ENCODE measurements around the gene ADAMTS19. TPM values are rescaled to one million over a fixed set of nuclear protein-coding genes. Genes with fewer than 3 reads are reported as not detected.
A peak's percentile ranks its signal among the peaks of the same experiment; 100 is the strongest.

The ADAMTS19 gene
- total and polyA plus RNA-seq, 5 experiments from 2014 or later = not detected

DNA sequence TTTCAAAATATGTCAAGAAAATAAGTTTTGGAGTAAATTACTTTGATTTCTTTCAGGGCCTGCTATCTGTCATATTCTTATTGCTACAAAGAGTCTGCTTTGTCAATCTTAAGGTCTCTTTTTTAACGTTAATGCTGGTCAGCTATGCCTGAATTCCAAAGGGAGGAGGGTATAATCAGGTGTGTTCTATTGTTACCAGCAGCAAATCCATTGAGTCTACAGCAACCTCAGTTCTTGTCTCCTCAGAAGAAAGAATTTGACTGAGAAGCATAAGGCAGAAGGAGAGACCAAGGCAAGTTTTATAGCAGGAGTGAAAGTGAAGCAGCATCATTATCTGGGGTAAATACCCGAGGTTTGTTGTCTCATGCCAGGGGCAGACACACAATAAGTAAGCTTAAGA, 264.1 kb downstream of the ADAMTS19 start:
- H3K4me3 Mint-ChIP-seq = no peak overlapping the region
- no peaks in the 10 kb centered on the region for H3K9me3 Mint-ChIP-seq
- H3K4me1 Mint-ChIP-seq = no peaks in the 10 kb centered on the region
- peaks cover 0 to 8% (median 2%) of the 10 kb centered on the region in 5 donors for H3K27me3 Mint-ChIP-seq
- POLR2A ChIA-PET = no interaction called here
- DNase-seq (no peak), ATAC-seq (no peak)
- no peak overlapping the region for H3K27ac Mint-ChIP-seq
- H3K36me3 Mint-ChIP-seq = no peaks in the 10 kb centered on the region

- peaks cover 0 to 8% (median 2%) of the 10 kb centered on the region in 5 donors for H3K27me3 Mint-ChIP-seq
- POLR2A ChIA-PET = no interaction called here
- H3K36me3 Mint-ChIP-seq = no peaks in the 10 kb centered on the region
- no peak overlapping the region for H3K4me3 Mint-ChIP-seq
- ATAC-seq (no peak), DNase-seq (no peak)
- no peaks in the 10 kb centered on the region for H3K4me1 Mint-ChIP-seq
- no peaks in the 10 kb centered on the region for H3K9me3 Mint-ChIP-seq
- H3K27ac Mint-ChIP-seq = no peak overlapping the region
These were observed 264.5 kb downstream of the ADAMTS19 start for GRCh38 chr5:129724647-129725046.

GRCh38 chr5:129739773-129740172, 279.7 kb downstream of the ADAMTS19 start:
- H3K4me3 Mint-ChIP-seq = no peak overlapping the region
- H3K4me1 Mint-ChIP-seq = no peaks in the 10 kb centered on the region
- H3K9me3 Mint-ChIP-seq = no peaks in the 10 kb centered on the region
- peaks cover 0 to 10% (median 0%) of the 10 kb centered on the region in 5 donors for H3K27me3 Mint-ChIP-seq
- DNase-seq (no peak), ATAC-seq (no peak)
- no peaks in the 10 kb centered on the region for H3K36me3 Mint-ChIP-seq
- POLR2A ChIA-PET = no interaction called here
- H3K27ac Mint-ChIP-seq = no peak overlapping the region

DNA sequence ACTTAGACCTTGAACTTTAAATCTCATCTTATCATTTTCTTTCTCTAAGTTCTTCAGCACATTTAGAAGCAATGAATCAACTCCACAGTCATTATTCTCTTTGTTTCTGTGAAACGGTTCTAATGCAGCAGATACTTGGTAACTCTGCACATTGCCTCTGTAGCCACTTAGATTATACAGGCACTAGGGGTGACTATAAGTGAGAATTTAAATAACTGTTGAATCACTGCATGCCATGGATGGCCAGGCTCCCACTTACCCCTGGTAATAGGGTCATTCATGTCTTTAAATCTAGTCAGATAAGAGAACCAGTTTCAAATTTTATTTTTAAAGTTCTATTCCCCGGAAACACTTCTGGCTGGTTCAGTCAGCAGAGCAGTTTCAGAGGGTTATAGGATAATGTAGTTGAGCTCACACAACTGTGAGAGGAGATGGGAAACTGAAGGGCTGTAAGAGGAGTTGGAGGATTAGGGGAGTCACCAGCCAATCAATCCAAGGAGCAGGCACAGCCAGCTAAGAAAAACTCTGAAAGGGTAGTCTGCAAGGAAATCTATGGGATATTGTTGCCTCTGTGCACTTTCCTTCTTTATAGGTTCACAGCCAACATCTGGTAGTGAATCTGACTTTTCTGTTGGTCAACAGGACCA, 283.6 kb downstream of the ADAMTS19 start:
- Mint-ChIP-seq H3K27me3 (peaks cover 0 to 10% (median 0%) of the 10 kb centered on the region in 5 donors), H3K4me3 (no peak overlapping the region), H3K36me3 (no peaks in the 10 kb centered on the region), H3K9me3 (no peaks in the 10 kb centered on the region), H3K27ac (peak overlapping the region in 1 of 10 donors; percentile 48), H3K4me1 (no peaks in the 10 kb centered on the region)
- no peak for DNase-seq
- ATAC-seq = no peak
- POLR2A ChIA-PET = no interaction called here

GRCh38 chr5:129745997-129746396, 285.9 kb downstream of the ADAMTS19 start:
- Mint-ChIP-seq H3K27ac (no peak overlapping the region), H3K4me1 (no peaks in the 10 kb centered on the region), H3K36me3 (no peaks in the 10 kb centered on the region), H3K9me3 (no peaks in the 10 kb centered on the region), H3K27me3 (peaks cover 0 to 10% (median 0%) of the 10 kb centered on the region in 5 donors), H3K4me3 (no peak overlapping the region)
- ATAC-seq = no peak
- POLR2A ChIA-PET = no interaction called here
- DNase-seq = no peak

DNA sequence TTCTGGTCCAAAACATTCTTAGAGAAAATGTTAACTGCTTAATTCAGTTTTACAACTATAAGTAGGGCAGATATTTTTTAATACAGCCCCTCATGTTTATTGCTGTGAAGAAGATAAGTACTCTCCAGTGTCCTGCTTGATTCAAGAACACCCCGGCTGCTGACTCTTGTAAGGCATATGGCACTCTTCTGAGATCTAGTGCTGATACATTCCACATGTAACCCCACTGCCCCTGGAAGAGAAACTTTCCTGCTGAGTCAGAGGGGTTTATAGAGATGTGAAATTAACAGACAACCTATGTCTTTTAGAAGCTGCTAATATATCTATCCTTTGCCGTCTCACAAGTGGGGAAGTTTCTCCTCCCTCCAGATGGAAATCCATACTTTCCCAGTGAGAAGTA, 286.8 kb downstream of the ADAMTS19 start:
- Mint-ChIP-seq H3K27me3 (peaks cover 0 to 6% (median 0%) of the 10 kb centered on the region in 5 donors), H3K4me3 (no peak overlapping the region), H3K27ac (no peak overlapping the region), H3K4me1 (no peaks in the 10 kb centered on the region), H3K36me3 (no peaks in the 10 kb centered on the region), H3K9me3 (no peaks in the 10 kb centered on the region)
- POLR2A ChIA-PET = no interaction called here
- ATAC-seq = no peak
- no peak for DNase-seq

DNA sequence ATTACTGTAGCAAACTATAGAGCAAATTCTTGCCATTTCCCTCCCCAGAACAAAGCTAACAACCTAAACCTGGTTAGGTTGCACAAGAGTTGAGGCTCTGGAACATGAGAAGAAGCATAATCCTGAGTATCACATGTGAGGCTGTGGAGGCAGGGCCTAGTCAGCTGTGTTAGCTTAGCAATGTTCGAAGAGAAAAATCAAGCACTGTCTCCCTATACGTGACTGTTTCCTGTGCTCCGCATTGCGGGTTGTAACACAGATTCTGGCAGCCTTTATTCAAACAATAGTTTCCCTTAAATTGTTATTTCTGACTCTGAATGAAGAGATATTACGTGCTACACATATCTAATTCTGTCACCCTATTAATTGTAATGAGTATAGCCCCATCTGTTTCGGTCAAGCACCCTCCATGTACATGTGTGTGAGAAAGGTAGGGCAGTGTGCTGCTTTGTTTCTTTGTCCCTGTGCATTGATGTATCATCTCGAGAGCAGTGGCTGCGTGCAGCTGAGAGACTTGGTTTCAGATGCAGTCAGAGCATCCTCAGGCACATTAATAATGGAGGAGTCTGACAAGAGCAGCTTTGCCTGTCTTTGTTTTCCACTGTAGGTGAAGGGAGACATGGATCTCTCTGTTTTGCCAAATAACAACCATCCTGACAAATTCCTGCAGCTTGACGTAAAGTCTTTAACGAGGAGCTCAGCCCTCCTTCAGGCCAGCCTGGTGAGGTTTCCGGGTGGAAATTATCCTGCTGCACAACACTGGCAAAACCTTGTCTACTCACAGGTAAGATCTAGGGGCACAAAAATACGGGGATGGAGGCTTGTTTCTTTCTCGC, 287.7 kb downstream of the ADAMTS19 start, which contains the start of gene MINAR2:
Gene MINAR2, plus strand, starts transcription at position 523 of the 836 bp plus-strand sequence. Its CDS starts 97 bp downstream, at position 620.
- Mint-ChIP-seq H3K27ac (no peak within 1 kb of the TSS), H3K4me3 (no peak within 1 kb of the TSS), H3K36me3 (no peaks in the 10 kb centered on the region), H3K9me3 (no peaks in the 10 kb centered on the region), H3K27me3 (peaks cover 0 to 4% (median 3%) of the 10 kb centered on the region in 5 donors), H3K4me1 (no peaks in the 10 kb centered on the region)
- DNase-seq (no peak), ATAC-seq (no peak)
- POLR2A ChIA-PET = no interaction called here

DNA sequence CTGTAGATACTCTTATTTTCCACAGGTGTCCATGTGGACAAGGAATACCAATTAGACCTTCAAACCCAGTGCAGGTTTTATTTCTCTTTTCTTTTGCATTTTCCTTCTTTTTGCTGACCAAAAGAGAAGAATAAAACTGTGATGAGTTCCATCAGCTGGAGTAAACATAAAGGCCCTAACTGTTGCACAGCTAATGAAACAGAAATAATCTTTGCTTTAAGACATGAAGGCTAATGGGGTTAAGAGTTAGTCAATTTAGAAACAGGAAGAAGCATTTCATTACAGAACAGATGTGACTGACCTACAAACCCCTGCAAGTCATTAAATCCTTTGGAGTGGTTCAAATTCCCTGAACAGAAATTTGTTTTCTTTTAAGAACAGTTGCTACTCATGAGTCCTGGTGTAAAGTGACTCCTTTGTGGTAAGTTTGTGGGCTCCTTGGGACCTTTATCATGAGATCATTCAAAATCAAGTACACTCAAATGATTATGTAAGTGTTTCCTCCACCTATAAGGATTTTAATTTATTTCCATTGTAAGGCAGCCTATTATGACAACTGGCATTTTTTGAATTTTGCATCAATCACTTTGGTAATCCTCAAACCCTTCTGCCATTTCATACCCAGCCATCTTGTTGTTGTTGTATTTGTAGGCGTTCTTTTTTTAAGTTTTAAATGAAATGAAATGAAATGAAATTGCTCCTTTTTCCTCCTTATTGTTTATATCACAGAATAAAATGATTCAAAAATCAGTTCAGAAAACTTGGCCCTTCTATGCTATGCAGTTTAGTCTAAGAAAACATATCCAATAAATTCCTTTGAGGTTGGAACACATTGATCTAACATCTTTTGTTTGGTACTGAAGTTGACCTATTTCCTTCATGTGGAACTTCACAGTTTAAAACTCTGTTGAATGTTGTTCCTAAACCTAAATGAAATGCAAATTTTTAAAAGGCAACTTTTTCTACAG, 289.1 kb downstream of the ADAMTS19 start:
- Mint-ChIP-seq H3K9me3 (no peaks in the 10 kb centered on the region), H3K27ac (no peak overlapping the region), H3K36me3 (no peaks in the 10 kb centered on the region), H3K27me3 (peaks cover 0 to 5% (median 4%) of the 10 kb centered on the region in 5 donors), H3K4me1 (no peaks in the 10 kb centered on the region), H3K4me3 (no peak overlapping the region)
- ATAC-seq (no peak), DNase-seq (no peak)
- POLR2A ChIA-PET = no interaction called here

GRCh38 chr5:129760636-129761325, 300.7 kb downstream of the ADAMTS19 start:
- DNase-seq (no peak), ATAC-seq (no peak)
- Mint-ChIP-seq H3K27ac (no peak overlapping the region), H3K4me1 (no peaks in the 10 kb centered on the region), H3K4me3 (no peak overlapping the region), H3K27me3 (peaks cover 0 to 3% (median 0%) of the 10 kb centered on the region in 5 donors), H3K9me3 (no peaks in the 10 kb centered on the region), H3K36me3 (no peaks in the 10 kb centered on the region)
- POLR2A ChIA-PET = no interaction called here

DNA sequence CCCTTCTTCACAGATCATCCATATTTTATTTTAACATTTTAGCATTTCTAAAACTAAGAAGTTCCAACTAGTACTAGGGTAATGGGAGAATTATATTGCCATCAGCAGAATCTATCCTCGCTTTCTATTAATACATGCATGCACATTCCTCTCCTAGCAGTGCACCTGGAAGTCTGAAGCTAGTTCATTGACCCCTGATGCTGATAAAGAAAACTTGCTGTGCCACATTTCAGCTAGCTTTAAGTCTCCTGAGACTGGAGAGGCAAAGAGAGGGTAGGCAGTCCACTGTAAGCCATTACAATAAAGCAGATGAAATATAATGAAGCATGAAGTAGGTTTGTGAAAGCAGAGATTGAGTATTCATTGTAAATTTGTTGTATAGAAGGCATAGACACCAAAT, 303.6 kb downstream of the ADAMTS19 start:
- H3K27ac Mint-ChIP-seq = no peak overlapping the region
- H3K36me3 Mint-ChIP-seq = no peaks in the 10 kb centered on the region
- H3K4me1 Mint-ChIP-seq = peaks cover 0 to 1% (median 0%) of the 10 kb centered on the region in 4 donors
- POLR2A ChIA-PET = no interaction called here
- no peak for ATAC-seq
- no peaks in the 10 kb centered on the region for H3K9me3 Mint-ChIP-seq
- no peak overlapping the region for H3K4me3 Mint-ChIP-seq
- DNase-seq = no peak
- H3K27me3 Mint-ChIP-seq = peaks cover 0 to 3% (median 2%) of the 10 kb centered on the region in 5 donors

GRCh38 chr5:129766798-129767197, 306.7 kb downstream of the ADAMTS19 start:
- H3K36me3 Mint-ChIP-seq = no peaks in the 10 kb centered on the region
- peaks cover 0 to 9% (median 2%) of the 10 kb centered on the region in 5 donors for H3K27me3 Mint-ChIP-seq
- DNase-seq (no peak), ATAC-seq (no peak)
- H3K4me1 Mint-ChIP-seq = peaks cover 0 to 1% (median 0%) of the 10 kb centered on the region in 4 donors
- no peaks in the 10 kb centered on the region for H3K9me3 Mint-ChIP-seq
- POLR2A ChIA-PET = no interaction called here
- no peak overlapping the region for H3K4me3 Mint-ChIP-seq
- H3K27ac Mint-ChIP-seq = no peak overlapping the region

- no peaks in the 10 kb centered on the region for H3K9me3 Mint-ChIP-seq
- H3K4me3 Mint-ChIP-seq = no peak overlapping the region
- H3K36me3 Mint-ChIP-seq = no peaks in the 10 kb centered on the region
- H3K27me3 Mint-ChIP-seq = peaks cover 0 to 9% (median 2%) of the 10 kb centered on the region in 5 donors
- POLR2A ChIA-PET = no interaction called here
- DNase-seq (peak in 8 of 10 donors; percentile 12 to 73 (median 46)), ATAC-seq (peak; percentile 58 to 67)
- peaks cover 0 to 1% (median 0%) of the 10 kb centered on the region in 4 donors for H3K4me1 Mint-ChIP-seq
- no peak overlapping the region for H3K27ac Mint-ChIP-seq
These were observed 307.9 kb downstream of the ADAMTS19 start for GRCh38 chr5:129767927-129768380.

Data from naive thymus-derived CD8-positive, alpha-beta T cell (primary cell).